Measurements from ENCODE around the gene RFX2. TPM values are rescaled to one million over a fixed set of nuclear protein-coding genes. Genes with fewer than 3 reads are reported as not detected.

RFX2 gene
- total and polyA plus RNA-seq, 4 donors = 6.5 to 26.1 (median 14.6) TPM

DNA sequence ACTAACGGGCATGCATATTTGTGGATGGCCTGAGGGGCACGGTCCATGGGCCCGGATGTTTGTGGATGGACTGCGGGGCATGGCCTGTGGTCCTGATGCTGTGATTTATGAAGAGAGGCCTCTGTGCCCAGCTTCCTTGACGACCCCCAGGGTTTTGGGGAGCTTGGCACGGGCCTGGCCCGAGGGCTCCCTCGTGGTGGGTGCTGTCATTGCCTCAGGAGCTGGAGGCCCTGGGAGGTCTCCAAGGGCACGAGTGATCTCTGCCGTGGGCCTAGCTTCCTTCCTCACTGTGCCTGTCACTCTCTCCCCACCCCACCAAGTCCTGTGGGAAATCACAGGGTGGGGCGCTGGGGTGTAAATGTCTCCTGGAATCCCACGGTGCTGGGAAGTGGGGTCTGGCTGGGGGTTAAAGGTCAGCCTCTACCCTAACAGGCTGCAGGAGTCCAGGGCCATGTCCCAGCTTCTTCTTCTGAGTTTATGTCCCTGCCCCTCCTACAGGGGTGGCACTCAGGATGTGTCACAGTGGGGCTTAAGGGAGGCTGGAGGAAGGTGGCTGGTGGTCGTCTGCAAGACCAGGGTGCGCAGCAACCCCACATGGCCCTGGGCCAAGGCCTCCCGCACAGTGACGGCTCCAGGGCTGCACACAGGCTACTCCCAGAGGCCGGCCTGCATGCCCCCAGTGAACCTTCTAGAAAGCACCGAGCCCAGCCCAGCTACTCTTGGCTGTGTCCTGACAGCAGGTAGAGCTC lies 104.8 kb downstream of the RFX2 start:
- ATAC-seq (ENCODE audit: low FRiP score) = no peak
- 81 to 87% methylated on average over 17 to 18 of the region's 18 CpGs for whole genome bisulfite sequencing, 2 donors
- Histone ChIP-seq H3K4me3 (ENCODE audit: low read length in 2 of 2) (no peak overlapping the region), H3K9me3 (ENCODE audit: control insufficient read depth, low read length) (no peaks in the 10 kb centered on the region), H3K4me1 (ENCODE audit: control insufficient read depth in 1 of 2, insufficient read depth in 2 of 2, low read length in 2 of 2) (no peaks in the 10 kb centered on the region), H3K27ac (ENCODE audit: low read depth in 1 of 2, low read length in 2 of 2) (no peak overlapping the region), H3K36me3 (ENCODE audit: control insufficient read depth in 1 of 2, insufficient read depth in 2 of 2, low read length in 1 of 2) (peaks cover 0 to 1% of the 10 kb centered on the region in 2 donors), H3K27me3 (ENCODE audit: control insufficient read depth in 1 of 2, insufficient read depth in 2 of 2, low read length in 1 of 2) (no peaks in the 10 kb centered on the region)
- intact Hi-C loops (cut with DNase I) = no loop called here
- DNase-seq = no peak

DNA sequence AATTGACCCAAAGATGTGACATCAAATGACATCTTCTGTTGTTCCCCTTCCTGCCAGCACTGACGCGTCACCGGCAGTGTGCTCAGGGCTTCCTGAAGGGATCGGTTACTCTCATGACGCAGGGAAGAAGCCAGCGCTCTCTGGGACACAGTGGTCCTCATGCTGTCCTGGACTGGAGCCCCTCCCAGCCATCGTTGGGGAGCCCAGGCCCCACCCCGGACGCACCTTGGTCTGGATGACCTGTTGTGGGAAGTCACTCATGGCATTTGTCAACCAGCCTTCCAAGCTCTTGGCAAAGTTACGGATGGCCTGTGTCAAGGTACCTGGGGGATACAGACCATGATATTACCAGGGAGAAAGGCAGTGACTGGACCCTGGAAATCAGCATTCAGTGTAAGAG lies 106.3 kb downstream of the RFX2 start:
- Histone ChIP-seq H3K9me3 (ENCODE audit: control insufficient read depth, low read length) (no peaks in the 10 kb centered on the region), H3K4me1 (ENCODE audit: control insufficient read depth in 1 of 2, insufficient read depth in 2 of 2, low read length in 2 of 2) (no peaks in the 10 kb centered on the region), H3K4me3 (ENCODE audit: low read length in 2 of 2) (no peak overlapping the region), H3K27ac (ENCODE audit: low read depth in 1 of 2, low read length in 2 of 2) (no peak overlapping the region), H3K27me3 (ENCODE audit: control insufficient read depth in 1 of 2, insufficient read depth in 2 of 2, low read length in 1 of 2) (no peaks in the 10 kb centered on the region), H3K36me3 (ENCODE audit: control insufficient read depth in 1 of 2, insufficient read depth in 2 of 2, low read length in 1 of 2) (peaks cover 0 to 1% of the 10 kb centered on the region in 2 donors)
- intact Hi-C loops (cut with DNase I) = no loop called here
- WGBS, 2 donors = 83 to 86% methylated on average over 10 of the region's 10 CpGs
- DNase-seq (no peak), ATAC-seq (ENCODE audit: low FRiP score) (no peak)

DNA sequence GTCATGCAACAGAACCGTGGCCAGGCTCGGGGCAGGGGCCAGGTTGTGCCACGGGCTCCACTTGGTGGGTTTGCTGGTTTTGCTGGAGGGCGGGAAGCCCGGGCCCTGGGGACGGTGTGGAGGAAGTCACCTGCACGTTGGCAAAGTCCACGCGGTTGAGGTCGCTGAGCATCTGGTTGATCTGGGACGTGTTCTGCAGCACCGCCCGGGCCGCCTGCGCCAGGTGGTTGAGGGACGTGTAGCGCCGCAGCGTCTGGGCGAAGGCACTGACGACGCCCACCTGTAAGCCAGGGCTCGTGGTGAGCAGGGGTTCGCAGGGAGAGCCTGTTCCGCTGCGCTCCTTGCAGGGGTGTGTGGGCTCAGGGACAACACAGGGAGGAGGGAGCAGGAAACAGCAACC lies 107.7 kb downstream of the RFX2 start:
- no peak overlapping the region for H3K4me3 ChIP-seq (ENCODE audit: low read length in 2 of 2)
- intact Hi-C loops (cut with DNase I) = no loop called here
- H3K27ac ChIP-seq (ENCODE audit: low read depth in 1 of 2, low read length in 2 of 2) = no peak overlapping the region
- ATAC-seq (ENCODE audit: low FRiP score) (no peak), DNase-seq (no peak)
- H3K36me3 ChIP-seq (ENCODE audit: control insufficient read depth in 1 of 2, insufficient read depth in 2 of 2, low read length in 1 of 2) = peaks cover 0 to 1% of the 10 kb centered on the region in 2 donors
- WGBS, 2 donors = 92 to 93% methylated on average over 26 of the region's 26 CpGs
- H3K27me3 ChIP-seq (ENCODE audit: control insufficient read depth in 1 of 2, insufficient read depth in 2 of 2, low read length in 1 of 2) = no peaks in the 10 kb centered on the region
- H3K4me1 ChIP-seq (ENCODE audit: control insufficient read depth in 1 of 2, insufficient read depth in 2 of 2, low read length in 2 of 2) = no peaks in the 10 kb centered on the region
- H3K9me3 ChIP-seq (ENCODE audit: control insufficient read depth, low read length) = no peaks in the 10 kb centered on the region

DNA sequence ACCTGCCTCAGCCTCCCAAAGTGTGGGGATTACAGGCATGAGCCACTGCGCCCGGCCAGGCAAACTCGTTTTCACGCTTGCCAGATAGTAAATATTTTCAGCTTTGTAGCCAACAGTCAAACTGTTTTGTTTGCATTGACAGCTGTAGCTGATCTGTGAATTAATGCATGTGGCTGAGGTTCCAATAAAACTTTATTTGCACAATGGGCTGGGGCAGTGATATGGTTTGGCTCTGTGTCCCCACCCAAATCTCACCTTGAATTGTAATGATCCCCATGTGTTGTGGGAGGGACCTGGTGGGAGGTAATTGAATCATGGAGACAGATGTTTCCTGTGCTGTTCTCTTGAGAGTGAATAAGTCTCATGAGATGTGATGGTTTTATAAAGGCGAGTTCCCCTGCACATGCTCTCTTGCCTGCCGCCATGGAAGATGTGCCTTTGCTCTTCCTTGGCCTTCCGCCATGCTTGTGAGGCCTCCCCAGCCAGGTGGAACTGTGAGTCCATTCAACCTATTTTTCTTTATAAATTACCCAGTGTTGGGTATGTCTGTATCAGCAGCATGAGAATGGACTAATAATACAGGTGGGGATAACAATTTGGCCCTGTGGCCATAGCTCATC lies 110.0 kb downstream of the RFX2 start:
- no peaks in the 10 kb centered on the region for H3K4me1 ChIP-seq (ENCODE audit: control insufficient read depth in 1 of 2, insufficient read depth in 2 of 2, low read length in 2 of 2)
- no peak overlapping the region for H3K4me3 ChIP-seq (ENCODE audit: low read length in 2 of 2)
- WGBS, 2 donors = 95 to 96% methylated on average over 7 of the region's 7 CpGs
- H3K36me3 ChIP-seq (ENCODE audit: control insufficient read depth in 1 of 2, insufficient read depth in 2 of 2, low read length in 1 of 2) = peaks cover 0 to 1% of the 10 kb centered on the region in 2 donors
- ATAC-seq (ENCODE audit: low FRiP score) (no peak), DNase-seq (no peak)
- no peak overlapping the region for H3K27ac ChIP-seq (ENCODE audit: low read depth in 1 of 2, low read length in 2 of 2)
- intact Hi-C loops (cut with DNase I) = no loop called here
- no peaks in the 10 kb centered on the region for H3K27me3 ChIP-seq (ENCODE audit: control insufficient read depth in 1 of 2, insufficient read depth in 2 of 2, low read length in 1 of 2)
- H3K9me3 ChIP-seq (ENCODE audit: control insufficient read depth, low read length) = no peaks in the 10 kb centered on the region

DNA sequence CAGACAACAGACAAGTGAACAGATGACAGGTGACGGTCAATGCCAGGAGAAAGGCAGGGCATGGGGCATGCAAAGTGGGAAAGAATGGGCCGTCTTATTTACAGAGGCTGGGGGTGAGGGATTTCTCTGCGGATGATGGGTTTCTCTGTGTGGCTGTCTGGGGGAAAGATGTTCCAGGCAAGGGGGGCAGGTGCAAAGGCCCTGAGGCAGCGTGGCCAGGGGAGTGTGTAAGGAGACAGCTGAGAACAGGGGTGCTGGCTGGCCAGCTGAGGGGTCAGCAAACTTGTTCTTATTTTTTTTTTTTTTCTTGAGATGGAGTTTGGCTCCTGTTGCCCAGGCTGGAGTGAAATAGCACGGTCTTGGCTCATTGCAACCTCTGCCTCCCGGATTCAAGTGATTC lies 110.6 kb downstream of the RFX2 start:
- 96% methylated on average over 6 of the region's 6 CpGs for WGBS, 2 donors
- DNase-seq = no peak
- Histone ChIP-seq H3K27ac (ENCODE audit: low read depth in 1 of 2, low read length in 2 of 2) (no peak overlapping the region), H3K27me3 (ENCODE audit: control insufficient read depth in 1 of 2, insufficient read depth in 2 of 2, low read length in 1 of 2) (no peaks in the 10 kb centered on the region), H3K9me3 (ENCODE audit: control insufficient read depth, low read length) (no peaks in the 10 kb centered on the region), H3K4me3 (ENCODE audit: low read length in 2 of 2) (no peak overlapping the region), H3K4me1 (ENCODE audit: control insufficient read depth in 1 of 2, insufficient read depth in 2 of 2, low read length in 2 of 2) (no peaks in the 10 kb centered on the region), H3K36me3 (ENCODE audit: control insufficient read depth in 1 of 2, insufficient read depth in 2 of 2, low read length in 1 of 2) (peaks cover 0 to 1% of the 10 kb centered on the region in 2 donors)
- ATAC-seq (ENCODE audit: low FRiP score) = no peak
- intact Hi-C loops (cut with DNase I) = no loop called here

DNA sequence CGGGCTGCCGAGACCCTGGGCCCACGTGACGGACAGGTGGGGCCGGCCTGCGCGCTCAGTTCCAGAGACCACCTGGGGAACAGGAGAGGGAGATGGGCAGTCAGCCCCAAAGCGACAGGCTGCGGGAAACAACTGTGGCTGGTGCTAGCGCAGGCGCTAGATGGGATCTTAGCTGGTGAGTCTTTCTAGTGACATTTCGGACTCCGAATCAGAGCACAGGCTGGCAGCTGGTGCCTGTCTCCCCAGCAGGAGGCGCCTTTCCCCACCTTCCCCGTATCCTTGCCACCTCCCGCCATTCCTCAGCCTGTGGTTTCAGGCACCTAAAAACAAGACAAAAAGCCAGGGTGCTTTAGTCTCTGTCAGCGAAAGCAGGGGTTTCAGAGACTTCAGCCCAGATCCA lies 112.9 kb downstream of the RFX2 start:
- ATAC-seq (ENCODE audit: low FRiP score) (no peak), DNase-seq (no peak)
- no peak overlapping the region for H3K4me3 ChIP-seq (ENCODE audit: low read length in 2 of 2)
- no peaks in the 10 kb centered on the region for H3K36me3 ChIP-seq (ENCODE audit: control insufficient read depth in 1 of 2, insufficient read depth in 2 of 2, low read length in 1 of 2)
- no peaks in the 10 kb centered on the region for H3K9me3 ChIP-seq (ENCODE audit: control insufficient read depth, low read length)
- WGBS, 2 donors = 78% methylated on average over 17 of the region's 17 CpGs
- H3K4me1 ChIP-seq (ENCODE audit: control insufficient read depth in 1 of 2, insufficient read depth in 2 of 2, low read length in 2 of 2) = no peaks in the 10 kb centered on the region
- no peak overlapping the region for H3K27ac ChIP-seq (ENCODE audit: low read depth in 1 of 2, low read length in 2 of 2)
- no peaks in the 10 kb centered on the region for H3K27me3 ChIP-seq (ENCODE audit: control insufficient read depth in 1 of 2, insufficient read depth in 2 of 2, low read length in 1 of 2)
- intact Hi-C loops (cut with DNase I) = no loop called here

DNA sequence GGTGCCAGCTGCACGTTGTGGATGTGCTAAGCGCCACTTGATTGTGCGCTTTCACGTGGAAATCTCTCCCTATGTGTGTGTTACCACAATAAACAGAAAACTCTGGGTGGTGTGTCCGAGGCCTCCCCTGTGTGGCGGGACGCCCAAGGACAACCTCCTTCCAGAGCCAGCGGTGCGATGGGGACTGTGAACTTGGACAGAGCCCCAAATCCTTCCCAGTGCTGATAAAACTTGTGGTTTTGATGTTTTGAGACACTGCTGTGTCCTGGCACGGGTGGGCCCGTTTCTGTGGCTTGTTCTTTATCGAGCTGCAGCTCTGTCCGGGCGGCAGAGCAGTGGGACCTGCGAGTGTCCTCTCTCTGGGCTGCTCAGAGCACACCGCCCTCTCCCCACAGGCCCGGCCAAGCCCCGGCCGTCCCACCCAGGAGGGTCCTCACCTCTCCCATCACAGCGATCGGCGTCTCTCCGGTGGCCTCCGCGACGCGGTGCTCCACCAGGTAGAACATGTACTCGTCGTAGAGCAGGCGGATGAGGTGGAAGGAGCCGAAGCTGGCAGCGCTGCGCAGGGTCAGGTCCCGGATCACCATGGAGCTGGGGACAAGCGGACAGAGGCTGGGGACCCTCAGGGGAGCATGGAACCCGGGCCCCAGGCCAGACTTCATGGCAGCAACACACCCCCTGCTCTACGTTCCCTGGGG lies 113.5 kb downstream of the RFX2 start:
- Histone ChIP-seq H3K27ac (ENCODE audit: low read depth in 1 of 2, low read length in 2 of 2) (no peak overlapping the region), H3K4me1 (ENCODE audit: control insufficient read depth in 1 of 2, insufficient read depth in 2 of 2, low read length in 2 of 2) (no peaks in the 10 kb centered on the region), H3K9me3 (ENCODE audit: control insufficient read depth, low read length) (no peaks in the 10 kb centered on the region), H3K36me3 (ENCODE audit: control insufficient read depth in 1 of 2, insufficient read depth in 2 of 2, low read length in 1 of 2) (no peaks in the 10 kb centered on the region), H3K4me3 (ENCODE audit: low read length in 2 of 2) (no peak overlapping the region), H3K27me3 (ENCODE audit: control insufficient read depth in 1 of 2, insufficient read depth in 2 of 2, low read length in 1 of 2) (no peaks in the 10 kb centered on the region)
- WGBS, 2 donors = 91 to 92% methylated on average over 37 of the region's 37 CpGs
- intact Hi-C loops (cut with DNase I) = no loop called here
- DNase-seq (no peak), ATAC-seq (ENCODE audit: low FRiP score) (no peak)

DNA sequence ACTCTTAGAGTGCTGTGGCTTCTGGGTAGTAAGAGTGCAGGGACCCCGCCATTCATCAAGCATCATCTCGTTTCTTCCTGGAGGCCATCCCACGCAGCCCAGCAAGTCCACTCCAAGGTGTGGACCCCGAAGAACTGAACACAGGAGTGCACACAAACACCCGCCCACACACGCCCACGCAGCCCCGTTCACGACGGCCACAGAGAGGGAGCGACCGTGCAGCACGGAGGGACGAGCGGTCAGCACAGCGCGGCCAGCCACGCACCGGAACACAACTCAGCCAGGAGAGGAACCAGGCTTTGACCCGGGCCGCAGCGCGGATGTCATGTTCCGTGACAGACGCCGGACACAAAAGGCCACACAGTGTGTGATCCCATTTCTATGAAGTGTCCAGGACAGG lies 114.2 kb downstream of the RFX2 start:
- H3K27ac ChIP-seq (ENCODE audit: low read depth in 1 of 2, low read length in 2 of 2) = no peak overlapping the region
- intact Hi-C loops (cut with DNase I) = no loop called here
- no peaks in the 10 kb centered on the region for H3K9me3 ChIP-seq (ENCODE audit: control insufficient read depth, low read length)
- ATAC-seq (ENCODE audit: low FRiP score) (no peak), DNase-seq (no peak)
- H3K36me3 ChIP-seq (ENCODE audit: control insufficient read depth in 1 of 2, insufficient read depth in 2 of 2, low read length in 1 of 2) = no peaks in the 10 kb centered on the region
- H3K4me3 ChIP-seq (ENCODE audit: low read length in 2 of 2) = no peak overlapping the region
- WGBS, 2 donors = 90 to 92% methylated on average over 26 of the region's 26 CpGs
- no peaks in the 10 kb centered on the region for H3K4me1 ChIP-seq (ENCODE audit: control insufficient read depth in 1 of 2, insufficient read depth in 2 of 2, low read length in 2 of 2)
- H3K27me3 ChIP-seq (ENCODE audit: control insufficient read depth in 1 of 2, insufficient read depth in 2 of 2, low read length in 1 of 2) = no peaks in the 10 kb centered on the region

DNA sequence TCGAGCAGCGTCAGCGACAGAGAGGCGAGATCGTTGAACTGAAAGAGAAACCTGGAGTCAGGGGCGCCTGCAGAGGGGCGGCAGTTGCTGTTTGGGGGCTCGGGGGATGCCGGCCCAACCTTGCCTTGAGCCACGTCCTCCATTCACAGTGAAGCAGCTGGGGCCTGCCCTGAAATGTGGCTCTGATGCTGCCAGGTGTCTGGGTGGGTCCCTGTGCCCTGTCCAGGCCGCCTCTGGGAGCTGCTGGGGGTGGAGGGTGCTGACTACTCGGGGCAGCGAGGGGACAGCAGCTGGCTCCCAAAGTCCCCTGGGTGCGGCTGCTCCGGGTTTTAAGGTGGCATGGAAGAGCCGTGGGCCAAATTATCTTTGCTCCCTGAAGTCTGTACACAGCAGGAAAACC lies 114.7 kb downstream of the RFX2 start:
- WGBS, 2 donors = 94 to 96% methylated on average over 16 of the region's 16 CpGs
- Histone ChIP-seq H3K9me3 (ENCODE audit: control insufficient read depth, low read length) (no peaks in the 10 kb centered on the region), H3K36me3 (ENCODE audit: control insufficient read depth in 1 of 2, insufficient read depth in 2 of 2, low read length in 1 of 2) (no peaks in the 10 kb centered on the region), H3K27me3 (ENCODE audit: control insufficient read depth in 1 of 2, insufficient read depth in 2 of 2, low read length in 1 of 2) (no peaks in the 10 kb centered on the region), H3K4me3 (ENCODE audit: low read length in 2 of 2) (no peak overlapping the region), H3K4me1 (ENCODE audit: control insufficient read depth in 1 of 2, insufficient read depth in 2 of 2, low read length in 2 of 2) (no peaks in the 10 kb centered on the region), H3K27ac (ENCODE audit: low read depth in 1 of 2, low read length in 2 of 2) (no peak overlapping the region)
- ATAC-seq (ENCODE audit: low FRiP score) = no peak
- no peak for DNase-seq
- intact Hi-C loops (cut with DNase I) = no loop called here

Data from aorta (tissue), 5 donors.